Activated CD8-positive, alpha-beta memory T cell treated with anti-CD3 and anti-CD28 coated beads for 36 hours (primary cell): ENCODE results near the gene DIAPH2. TPM values are rescaled to one million over a fixed set of nuclear protein-coding genes. Genes with fewer than 3 reads are reported as not detected.

Source experiments
- CTCF ChIA-PET: fragments of 350-600 bp; sonication (Branson Sonifier 250); formaldehyde crosslinking; loops from one replicate; lab custom pipeline; 2021; ENCODE audit warnings: antibody characterized with exemption; lab: Charles Lee
- POLR2A ChIA-PET: fragments of 350-600 bp; sonication (Branson Sonifier 250); formaldehyde crosslinking; loops from one replicate; lab custom pipeline; 2021; ENCODE audit warnings: antibody characterized with exemption; lab: Charles Lee
- total RNA-seq, 2 experiments: library from RNA; stranded (reverse); gene quantifications; one replicate each; pipeline ENCODE4 v1.2.3, GENCODE V29; 2021

Gene DIAPH2
- total RNA-seq, 2 experiments from 2014 or later: 6.1 to 6.6 TPM

DNA sequence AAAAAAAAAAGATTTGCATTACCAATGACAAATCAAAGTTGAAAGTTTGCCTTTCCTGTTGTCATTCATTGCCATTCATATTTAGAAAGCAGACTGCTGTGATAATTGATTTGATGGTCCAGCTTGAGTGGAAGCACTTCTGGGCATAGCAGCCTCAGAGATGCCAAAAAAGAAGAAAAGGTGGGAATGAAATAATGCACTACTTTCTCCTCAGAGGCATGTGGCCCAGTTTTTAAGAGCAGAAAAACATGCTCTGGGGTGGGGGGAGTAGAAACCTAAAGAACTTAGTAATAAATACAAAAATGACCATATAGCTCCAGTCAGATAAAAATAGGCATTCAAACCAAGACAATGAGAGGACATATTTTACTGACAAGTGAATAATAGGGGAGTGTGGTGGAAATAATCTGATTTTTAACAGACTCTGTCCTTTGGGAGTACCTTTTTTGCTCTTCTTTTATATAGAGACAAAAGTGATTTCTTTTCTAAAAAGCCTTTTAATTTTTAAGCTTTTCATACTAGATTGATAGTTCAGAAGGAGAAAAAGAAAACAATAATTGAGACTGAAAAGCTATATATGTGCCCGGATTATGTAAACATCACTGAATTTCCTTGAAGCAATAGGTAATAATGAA lies 798.1 kb downstream of the DIAPH2 start:
- POLR2A ChIA-PET: no interaction called here
- CTCF ChIA-PET: no interaction called here

DNA sequence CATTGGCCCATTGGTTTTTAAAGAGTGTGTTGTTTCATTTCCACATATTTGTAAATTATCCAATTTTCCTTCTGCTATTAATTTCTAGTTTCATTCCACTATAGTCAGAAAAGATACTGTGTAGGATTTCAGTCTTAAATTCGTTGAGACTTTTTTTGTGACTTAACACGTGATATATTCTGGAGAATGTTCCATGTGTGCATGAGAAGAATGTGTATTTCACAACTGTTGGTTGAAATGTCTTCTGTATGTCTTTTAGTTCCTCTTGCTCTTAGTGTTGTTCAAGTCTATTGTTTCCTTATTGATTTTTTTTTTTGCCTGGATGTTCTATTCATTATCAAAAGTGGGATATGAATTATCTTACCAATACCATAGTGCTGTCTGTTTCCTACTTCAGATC lies 806.0 kb downstream of the DIAPH2 start:
- CTCF ChIA-PET: no interaction called here
- POLR2A ChIA-PET: no interaction called here

DNA sequence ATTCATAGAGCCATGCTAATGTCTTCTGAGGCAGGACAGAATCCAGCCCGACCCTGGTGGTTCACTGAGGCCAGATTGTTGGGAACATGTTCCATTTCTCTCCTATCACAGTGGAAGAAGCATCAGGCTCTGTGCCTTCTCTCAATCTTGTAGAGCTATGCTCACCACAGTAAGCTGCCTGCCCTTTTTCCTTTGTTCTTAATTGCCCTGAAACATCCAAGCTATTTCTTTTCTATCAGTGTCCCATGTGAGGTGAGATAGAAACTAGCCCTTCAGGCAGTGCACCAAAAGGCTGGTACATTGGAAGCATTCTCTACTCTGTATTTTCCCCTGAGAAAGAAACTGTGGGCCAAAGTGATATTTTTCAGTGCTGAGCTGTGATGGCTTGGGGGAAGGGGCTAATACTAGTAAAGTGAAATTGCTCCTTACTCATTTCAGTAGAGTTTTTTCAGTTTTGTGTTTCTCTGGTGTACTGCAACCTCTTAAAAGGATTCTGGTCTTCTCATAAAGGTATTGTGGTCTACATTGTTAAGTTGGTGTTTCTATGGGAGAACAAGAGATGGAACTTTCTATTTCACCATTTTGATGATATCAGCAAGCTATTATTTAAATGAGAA lies 810.2 kb downstream of the DIAPH2 start:
- POLR2A ChIA-PET: interaction anchor here (0.6 kb wide), 1 partner anchor 189 kb away, joined by 6 read pairs; no protein-coding TSS in a partner anchor
- CTCF ChIA-PET: no interaction called here

DNA sequence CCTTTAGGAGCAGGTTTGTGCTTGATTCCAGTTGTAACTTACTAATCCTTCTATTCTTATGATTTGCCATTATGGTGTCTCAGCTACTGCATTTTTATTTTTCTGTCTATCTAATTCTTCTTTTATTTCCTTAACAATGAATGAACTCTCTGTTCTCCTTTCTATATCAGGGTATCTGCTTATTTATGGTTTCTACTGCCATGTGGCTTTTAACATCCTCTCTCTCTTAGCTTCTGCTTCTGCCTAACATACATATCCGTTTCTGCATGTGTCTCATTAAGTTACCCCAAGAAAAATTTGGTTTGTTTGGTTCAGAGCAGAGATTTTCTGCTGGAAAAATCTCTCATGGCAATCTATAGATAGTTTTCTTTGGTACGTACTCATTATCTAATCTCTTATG lies 813.5 kb downstream of the DIAPH2 start:
- CTCF ChIA-PET: no interaction called here
- POLR2A ChIA-PET: no interaction called here

DNA sequence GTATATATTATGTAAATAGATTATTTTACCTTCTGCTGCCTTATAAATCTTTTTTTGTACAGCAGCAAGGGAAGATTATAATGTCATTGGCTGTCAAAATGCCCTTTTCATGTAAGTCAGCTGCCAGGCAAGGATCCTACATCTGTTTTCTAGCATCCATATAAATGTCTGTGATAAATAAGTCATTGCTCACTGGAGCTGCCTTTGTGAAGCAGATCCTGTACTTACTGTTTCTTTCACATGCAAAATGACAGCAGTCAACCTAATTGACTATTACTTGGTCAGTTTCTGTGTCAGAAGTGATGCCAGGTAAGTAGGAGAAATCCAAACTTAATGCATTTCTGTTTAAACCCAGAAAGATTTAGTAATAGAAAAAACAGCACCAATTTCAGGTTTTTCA lies 819.8 kb downstream of the DIAPH2 start:
- CTCF ChIA-PET: no interaction called here
- POLR2A ChIA-PET: no interaction called here

DNA sequence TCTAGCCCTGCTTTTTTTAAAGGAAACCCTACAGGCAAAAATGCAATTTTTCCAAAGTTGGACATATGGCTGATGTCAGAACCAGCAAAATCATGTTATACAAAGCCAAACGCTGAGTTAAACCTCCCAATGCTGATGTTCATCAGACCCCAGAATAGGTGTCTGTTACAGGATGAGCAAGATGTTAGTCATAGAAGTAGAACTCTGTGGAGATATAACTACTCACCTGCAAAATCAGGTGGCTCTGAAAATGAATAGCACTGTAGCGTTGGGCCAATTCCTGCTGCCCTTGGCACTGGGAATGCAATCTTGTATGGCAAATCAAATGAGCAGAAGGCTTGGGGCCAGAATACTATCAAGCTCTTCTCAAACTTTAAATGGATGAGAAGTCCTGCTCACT lies 833.1 kb downstream of the DIAPH2 start:
- POLR2A ChIA-PET: no interaction called here
- CTCF ChIA-PET: no interaction called here

DNA sequence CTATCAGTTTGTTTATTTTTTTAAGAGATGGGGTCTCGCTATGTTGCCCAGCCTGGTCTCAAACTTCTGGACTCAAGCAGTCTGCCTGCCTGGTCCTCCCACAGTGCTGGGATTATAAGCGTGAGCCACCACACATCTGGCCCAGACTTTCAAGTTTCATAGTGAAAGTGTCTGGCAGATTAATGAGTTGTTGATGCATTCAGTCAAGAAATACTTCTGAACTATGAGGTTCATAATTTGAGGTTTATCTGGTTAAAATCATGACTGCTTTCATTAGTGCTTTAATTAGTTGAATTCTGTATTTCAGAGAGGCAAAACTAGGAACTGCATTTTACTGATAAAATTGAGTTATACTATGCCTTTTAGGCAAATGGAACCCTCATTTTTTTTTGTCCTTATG lies 837.7 kb downstream of the DIAPH2 start:
- POLR2A ChIA-PET: no interaction called here

DNA sequence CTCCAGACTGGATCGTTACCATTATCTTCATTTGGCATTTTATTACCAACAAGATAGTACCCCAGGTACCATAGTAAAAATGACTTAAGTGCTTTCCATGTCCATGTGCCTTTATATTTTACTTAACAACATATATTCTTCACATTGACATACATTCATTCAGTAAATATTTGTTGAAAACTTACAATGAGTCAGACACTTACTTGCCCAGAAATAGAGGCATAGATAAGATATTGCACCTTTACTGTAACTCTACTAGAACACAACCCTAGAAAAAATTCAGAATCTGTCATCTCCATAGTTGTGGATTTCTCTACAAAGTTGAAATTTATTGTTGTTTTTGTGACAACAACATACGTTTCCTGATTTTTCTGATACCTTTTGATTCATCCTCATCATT lies 839.7 kb downstream of the DIAPH2 start:
- CTCF ChIA-PET: no interaction called here
- POLR2A ChIA-PET: no interaction called here

More for the DNA sequence above, 837.7 kb downstream of the DIAPH2 start:
- CTCF ChIA-PET: no interaction called here

DNA sequence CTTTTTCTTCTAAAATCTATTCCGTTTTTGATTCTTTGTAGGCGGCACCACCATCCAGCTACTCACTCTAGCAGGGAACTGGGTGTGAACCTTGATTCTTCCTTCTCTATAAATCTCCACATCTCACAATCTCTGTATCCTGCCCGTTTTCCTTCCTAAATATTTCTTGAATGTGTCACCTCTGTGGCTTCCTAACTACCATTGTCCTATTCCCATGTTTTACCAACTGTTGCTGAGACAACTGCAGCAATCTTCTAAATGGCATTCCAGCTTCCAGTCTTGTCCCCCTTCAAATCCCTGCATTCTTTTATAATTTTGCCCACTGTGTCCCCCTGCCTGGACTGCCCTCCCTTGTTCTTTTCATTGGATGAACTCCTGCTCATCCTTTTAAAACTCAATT lies 840.4 kb downstream of the DIAPH2 start:
- CTCF ChIA-PET: no interaction called here

DNA sequence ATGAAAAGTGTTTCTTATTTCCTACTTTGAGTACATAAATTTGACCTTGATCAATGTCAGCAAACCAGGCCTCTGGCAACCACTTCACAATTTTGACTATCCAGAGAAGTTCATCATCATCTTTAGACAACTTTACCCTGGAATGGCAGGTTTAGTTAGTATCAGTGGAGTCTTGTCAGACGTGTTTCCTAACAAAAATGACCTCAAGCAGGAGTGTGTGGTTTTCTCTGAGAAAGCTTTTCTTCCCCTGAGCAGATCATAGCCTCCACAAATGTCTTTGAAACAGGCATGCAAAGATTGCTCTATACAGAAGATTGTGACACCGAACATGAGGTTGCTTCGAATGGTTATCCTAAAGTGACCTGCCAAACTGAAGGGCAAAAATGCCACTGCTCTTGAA lies 841.3 kb downstream of the DIAPH2 start:
- POLR2A ChIA-PET: no interaction called here
- CTCF ChIA-PET: no interaction called here

More for the DNA sequence above, 840.4 kb downstream of the DIAPH2 start:
- POLR2A ChIA-PET: no interaction called here

DNA sequence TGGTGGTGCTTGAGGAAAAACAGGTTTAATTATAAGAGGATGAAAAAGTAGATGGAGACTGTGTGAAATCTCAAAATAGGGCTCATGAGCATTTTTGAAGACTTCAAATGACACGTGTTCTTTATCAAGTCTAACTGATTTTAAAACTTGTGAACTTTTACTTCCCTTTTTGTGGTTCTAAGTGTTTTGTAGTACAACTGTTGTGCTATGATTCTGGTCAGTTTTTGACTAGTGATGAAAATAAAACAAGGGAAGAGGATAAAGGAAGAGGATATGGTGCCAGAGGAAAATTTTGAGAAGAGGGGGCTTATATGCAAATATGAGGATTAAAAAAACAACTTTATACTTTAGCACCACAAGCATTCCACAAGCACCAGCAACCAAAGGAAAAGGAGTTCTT lies 843.1 kb downstream of the DIAPH2 start:
- ChIA-PET POLR2A (no interaction called here), CTCF (no interaction called here)

DNA sequence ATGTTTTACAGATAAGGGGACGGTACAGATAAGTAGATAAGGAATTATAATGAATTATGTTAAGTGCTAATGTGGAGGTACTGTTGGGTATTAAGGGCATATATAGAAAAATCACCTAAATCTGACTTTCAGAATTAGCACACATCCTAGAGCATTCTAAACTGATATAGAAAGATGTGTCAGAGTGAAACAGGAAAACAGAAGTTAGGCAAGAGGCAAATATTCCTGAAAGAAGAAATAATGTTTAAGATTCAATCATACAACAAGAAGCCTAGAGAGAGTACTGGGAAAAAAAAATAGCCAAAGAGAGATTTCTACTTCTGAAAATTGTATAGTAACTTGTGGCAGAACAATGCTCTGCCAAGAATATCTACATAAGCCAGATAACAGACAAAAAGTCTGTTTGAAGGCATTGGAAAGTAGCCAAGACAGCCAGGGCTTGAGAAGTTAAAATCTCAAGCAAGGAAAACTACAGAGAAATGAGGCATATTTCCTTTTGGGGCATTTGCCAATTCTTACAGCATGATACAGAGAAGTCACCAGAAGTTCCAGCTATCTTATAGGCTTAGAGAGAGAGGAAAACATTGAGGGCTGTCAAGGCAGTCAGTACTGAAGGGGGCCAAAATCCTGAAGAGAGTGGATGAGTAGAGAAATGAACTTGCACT lies 845.0 kb downstream of the DIAPH2 start:
- ChIA-PET POLR2A (no interaction called here), CTCF (no interaction called here)

DNA sequence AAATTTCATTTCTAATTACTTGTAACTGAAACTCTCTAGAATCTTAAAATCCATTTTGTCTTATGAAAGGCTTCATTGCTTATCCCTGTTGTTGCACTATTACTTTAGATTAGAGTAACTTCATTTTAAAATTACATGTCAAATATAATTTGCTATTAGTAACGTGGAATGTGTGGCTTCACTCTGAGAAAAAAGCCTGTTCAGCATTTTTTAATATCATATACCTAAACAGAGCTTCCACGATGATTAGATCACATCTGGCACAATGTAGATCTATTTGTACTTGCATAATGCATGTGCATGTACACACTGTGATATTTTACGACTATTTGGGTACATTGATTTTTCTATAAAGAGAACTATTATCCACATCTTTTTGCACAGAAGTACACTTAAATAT lies 847.2 kb downstream of the DIAPH2 start:
- POLR2A ChIA-PET: no interaction called here
- CTCF ChIA-PET: no interaction called here

DNA sequence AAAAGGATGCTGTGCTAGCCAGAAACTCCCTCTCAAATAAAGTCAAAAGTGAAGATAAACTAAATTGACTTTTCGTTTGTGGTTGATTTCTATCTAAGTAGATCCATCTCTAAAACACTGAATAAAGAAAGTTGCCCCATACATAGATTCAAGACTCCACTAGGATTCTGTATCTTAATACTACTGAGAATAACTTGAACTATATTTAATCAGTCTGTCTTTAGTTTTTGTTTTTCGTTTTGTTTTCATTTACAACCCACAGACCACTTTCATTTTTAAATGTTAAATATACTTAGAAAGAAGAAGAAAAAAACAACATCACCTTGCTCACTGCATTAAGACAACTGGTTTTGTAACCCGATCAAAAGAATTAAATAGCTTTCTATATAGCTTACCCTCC lies 854.1 kb downstream of the DIAPH2 start:
- ChIA-PET CTCF (no interaction called here), POLR2A (no interaction called here)

DNA sequence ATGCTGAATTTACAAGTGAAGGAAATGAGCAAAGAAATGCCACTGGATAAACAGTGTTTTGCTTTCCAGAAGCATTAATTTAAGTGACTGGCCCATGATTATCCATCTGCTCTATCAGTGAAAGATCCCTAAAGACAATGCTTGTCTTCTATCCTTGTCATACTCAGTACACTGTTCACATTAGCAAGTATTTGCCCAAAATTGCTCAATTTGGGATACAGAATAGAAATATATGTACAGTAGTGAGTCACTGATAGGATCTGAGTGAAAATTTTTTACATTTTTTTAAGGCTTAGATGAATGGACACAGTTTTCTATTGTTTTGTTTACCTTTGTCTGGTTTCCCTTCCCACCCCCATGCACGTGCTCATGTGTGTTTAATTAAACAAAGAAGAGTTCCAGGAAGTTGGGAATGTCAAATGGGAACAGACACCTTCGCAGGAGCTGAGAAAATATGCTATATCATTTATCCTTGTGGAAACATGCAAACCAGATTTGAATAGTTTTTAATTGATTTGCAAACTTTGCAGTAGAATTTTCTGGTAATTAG lies 855.4 kb downstream of the DIAPH2 start:
- POLR2A ChIA-PET: no interaction called here
- CTCF ChIA-PET: no interaction called here

DNA sequence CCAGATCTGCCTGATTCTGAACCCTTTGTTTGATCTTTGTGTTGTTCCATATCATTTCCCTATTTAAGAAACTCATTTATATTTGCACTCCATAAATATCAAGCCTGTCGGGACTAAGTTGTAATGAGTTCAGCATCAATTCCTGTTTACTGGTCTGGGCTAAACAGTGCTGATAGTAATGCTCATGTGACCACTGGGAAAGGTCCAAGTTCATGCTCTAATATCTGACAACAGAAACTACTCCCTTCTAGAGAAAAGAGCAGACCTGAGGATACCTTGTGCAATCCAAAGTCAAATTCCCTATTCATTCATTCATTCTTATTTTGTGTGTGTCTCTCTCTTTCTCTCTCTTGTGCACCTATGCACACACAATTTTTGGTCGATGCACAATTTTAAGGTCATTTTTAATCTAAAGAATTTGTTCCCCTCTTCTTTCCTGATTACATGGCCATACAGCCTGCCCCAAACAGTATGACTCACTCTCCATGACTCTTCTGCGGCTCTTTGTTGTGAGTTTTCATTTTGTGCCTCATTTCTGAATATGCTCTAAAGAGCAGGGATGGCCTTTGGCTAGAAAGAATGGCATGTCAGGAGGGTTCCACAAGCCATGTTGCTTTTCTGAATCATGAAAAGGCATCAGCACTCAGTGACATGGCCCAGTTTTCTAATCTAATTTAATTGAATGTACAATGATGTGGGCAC lies 863.4 kb downstream of the DIAPH2 start:
- ChIA-PET CTCF (no interaction called here), POLR2A (no interaction called here)

DNA sequence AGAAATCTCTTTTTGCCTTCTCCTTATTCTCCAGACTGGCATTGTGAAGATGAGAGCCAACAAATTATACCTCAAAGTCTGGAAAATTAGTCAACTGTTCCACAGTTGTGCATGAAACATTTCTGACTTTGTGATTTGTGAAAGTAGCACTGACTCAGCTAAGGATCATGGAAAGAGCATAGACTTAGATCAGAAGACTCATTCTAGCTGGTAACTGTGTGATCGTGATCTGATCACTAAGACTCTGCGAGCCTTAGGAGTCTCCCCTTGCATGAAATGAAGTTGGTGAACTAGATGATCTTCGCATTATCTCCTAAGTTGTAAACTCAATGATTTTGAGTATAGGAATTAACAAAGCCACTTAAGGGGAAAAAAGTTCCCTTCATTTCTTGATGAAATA lies 867.2 kb downstream of the DIAPH2 start:
- POLR2A ChIA-PET: no interaction called here
- CTCF ChIA-PET: no interaction called here

DNA sequence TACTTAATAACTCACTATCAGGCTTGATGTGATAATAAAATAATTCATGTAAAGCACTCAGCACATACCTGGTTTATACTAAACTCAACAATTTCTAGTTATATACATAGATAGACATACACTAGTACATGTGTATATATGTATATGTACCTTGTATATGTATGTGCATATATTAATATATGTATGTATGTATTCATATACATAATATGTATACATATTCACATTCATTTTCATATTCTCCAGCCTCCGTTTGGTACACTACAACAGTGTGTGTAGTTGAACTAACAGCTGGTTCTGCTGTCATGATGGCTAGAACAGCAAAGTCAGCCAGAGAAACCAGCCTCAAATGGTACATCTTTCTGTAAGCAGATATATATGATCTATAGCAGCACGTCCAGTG lies 869.2 kb downstream of the DIAPH2 start:
- ChIA-PET CTCF (no interaction called here), POLR2A (no interaction called here)

DNA sequence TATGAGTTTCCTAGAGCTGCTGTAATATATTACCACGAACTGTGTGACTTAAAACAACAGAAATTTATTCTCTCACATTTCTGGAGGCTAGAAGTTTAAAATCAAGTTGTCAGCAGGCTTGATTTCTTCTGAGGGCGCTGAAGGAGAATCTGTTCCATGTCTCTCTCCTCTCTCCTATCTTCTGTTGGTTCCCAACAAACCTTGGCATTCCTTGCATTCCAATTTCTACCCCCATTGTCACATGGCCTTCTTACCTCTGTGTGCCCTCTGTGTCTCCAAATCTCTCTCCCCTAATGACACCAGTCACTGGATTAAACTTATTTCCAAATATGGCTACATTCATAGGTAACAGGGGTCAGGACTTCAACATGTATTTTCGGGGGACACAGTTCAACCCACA lies 871.7 kb downstream of the DIAPH2 start:
- ChIA-PET POLR2A (no interaction called here), CTCF (no interaction called here)

DNA sequence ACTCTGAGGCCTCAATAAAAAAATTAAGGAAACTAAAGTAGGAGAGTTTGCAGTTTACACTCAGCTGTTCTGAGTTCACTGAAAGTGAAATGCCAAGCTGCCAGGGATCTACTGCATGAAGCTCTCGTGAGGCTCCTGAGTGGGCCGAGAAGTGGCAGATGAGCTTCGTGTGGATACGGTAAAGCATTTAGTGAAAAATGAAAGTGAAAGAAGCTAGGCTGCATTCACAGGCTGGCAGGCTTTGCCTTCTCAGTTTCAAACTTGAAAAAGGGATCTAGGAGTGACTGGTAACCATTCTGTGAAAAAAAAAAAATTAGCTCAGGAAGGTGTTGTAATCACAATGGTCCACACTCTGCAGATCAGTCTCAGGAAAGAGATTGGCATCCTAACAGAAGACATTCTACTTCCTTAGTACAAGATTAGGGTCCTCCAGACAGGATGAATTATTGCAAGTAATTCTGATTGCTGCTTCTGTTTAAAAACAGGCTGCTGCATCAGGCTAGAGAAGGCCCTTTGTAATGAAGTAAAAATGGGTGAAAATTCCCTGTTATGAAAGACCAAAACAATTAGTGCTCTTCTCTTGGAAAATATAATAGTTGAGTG lies 879.0 kb downstream of the DIAPH2 start:
- CTCF ChIA-PET: interaction anchor here (0.9 kb wide), 1 partner anchor 14 kb away, joined by 3 read pairs; no protein-coding TSS in a partner anchor
- POLR2A ChIA-PET: no interaction called here
